Astrocyte (in vitro differentiated cells and primary cell): ENCODE measurements around the gene KCNMA1.

Source experiments
- CTCF ChIP-seq: IDR thresholded peaks from 2 replicates; pipeline ENCODE4 v1.5.1; 2011; ENCODE audit warnings: low read depth, mild to moderate bottlenecking, inconsistent platforms, low read length, moderate library complexity; ENCODE audit not compliant: insufficient read depth
- EZH2 ChIP-seq: IDR thresholded peaks from 2 replicates; pipeline ENCODE4 v1.6.1; 2012; ENCODE audit warnings: mild to moderate bottlenecking, low read length, inconsistent platforms; ENCODE audit not compliant: insufficient read depth

- TF ChIP-seq EZH2: no peak
- no peak for TF ChIP-seq CTCF
Measured at GRCh38 chr10:77116904-77117303, 520.7 kb downstream of the KCNMA1 start.
